Lower leg skin (tissue), 3 donors: ENCODE measurements around the gene RNF25.

Experiments used
- CTCF ChIP-seq, 3 donors: fragments of 450-650 bp; IDR thresholded peaks; one replicate each; pipeline ENCODE4 v1.5.1; 2016; ENCODE audit warnings: antibody characterized with exemption in 3 of 3, mild to moderate bottlenecking in 3 of 3, moderate library complexity in 2 of 3
- POLR2A ChIP-seq, 2 donors: fragments of 450-650 bp; IDR thresholded peaks; one replicate each; pipeline ENCODE4 v1.6.1; 2016 to 2017; ENCODE audit warnings: antibody characterized with exemption in 2 of 2, mild to moderate bottlenecking in 1 of 2, moderate library complexity in 1 of 2

- TF ChIP-seq CTCF (IDR thresholded peaks at IDR 0.05) (no peak), POLR2A (IDR thresholded peaks at IDR 0.05) (no peak)
Measured at GRCh38 chr2:218648787-218649100, 23.1 kb downstream of the RNF25 start.
